Measurements from ENCODE around the gene GADL1. TPM values are rescaled to one million over a fixed set of nuclear protein-coding genes. Genes with fewer than 3 reads are reported as not detected.

Gene GADL1
- total RNA-seq, 1 donor from 2014 or later = not detected

- Histone ChIP-seq H3K9me3 (no peaks in the 10 kb centered on the region), H3K27me3 (no peaks in the 10 kb centered on the region), H3K4me3 (no peak overlapping the region), H3K27ac (peak overlapping the region; percentile 76), H3K4me1 (peaks cover 71% of the 10 kb centered on the region), H3K36me3 (peaks cover 54% of the 10 kb centered on the region)
- intact Hi-C loops (cut with DNase I) = no loop called here
- TF ChIP-seq CTCF (IDR thresholded peaks at IDR 0.05) = no peak
- DNase-seq (no peak), ATAC-seq (peak; percentile 13)
These were observed 211.9 kb downstream of the GADL1 start for GRCh38 chr3:30682434-30683155.

DNA sequence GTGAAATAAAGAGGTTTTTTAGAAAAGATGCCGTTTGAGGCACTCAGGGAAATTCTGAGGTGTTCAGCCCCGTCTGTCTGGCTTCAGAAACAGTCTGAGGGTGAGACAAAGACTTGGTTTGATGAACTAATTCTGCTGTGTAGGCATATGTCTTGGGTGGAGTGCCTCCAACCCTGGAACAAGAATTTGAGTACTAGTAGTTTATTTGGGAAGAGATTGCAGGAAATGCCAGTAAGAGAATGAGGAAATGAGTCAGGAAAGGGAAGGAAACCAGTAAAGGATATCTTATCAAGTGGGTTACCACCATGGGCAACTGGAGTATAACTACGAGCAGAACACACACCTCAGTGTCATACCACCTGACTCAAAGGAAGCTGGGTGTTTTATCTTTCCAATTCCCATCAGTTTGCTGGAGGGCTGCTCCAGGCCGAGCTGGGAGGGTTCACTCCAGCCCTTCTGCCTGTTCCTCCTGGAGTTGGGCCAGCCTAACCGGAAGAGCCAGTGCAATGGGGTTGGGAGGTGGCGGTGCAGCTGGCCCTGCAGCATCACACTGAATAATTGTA, 212.7 kb downstream of the GADL1 start:
- Histone ChIP-seq H3K27ac (peak overlapping the region; percentile 76), H3K4me3 (no peak overlapping the region), H3K36me3 (peaks cover 57% of the 10 kb centered on the region), H3K9me3 (no peaks in the 10 kb centered on the region), H3K27me3 (no peaks in the 10 kb centered on the region), H3K4me1 (peaks cover 71% of the 10 kb centered on the region)
- TF ChIP-seq CTCF (IDR thresholded peaks at IDR 0.05) = no peak
- DNase-seq = no peak
- ATAC-seq = peak; percentile 70
- intact Hi-C loops (cut with DNase I) = no loop called here

GRCh38 chr3:30680789-30681648, 213.4 kb downstream of the GADL1 start:
- no peak for TF ChIP-seq CTCF (IDR thresholded peaks at IDR 0.05)
- Histone ChIP-seq H3K4me1 (peaks cover 70% of the 10 kb centered on the region), H3K27me3 (no peaks in the 10 kb centered on the region), H3K4me3 (no peak overlapping the region), H3K27ac (peak overlapping the region; percentile 76), H3K36me3 (peaks cover 61% of the 10 kb centered on the region), H3K9me3 (no peaks in the 10 kb centered on the region)
- ATAC-seq (no peak), DNase-seq (no peak)
- intact Hi-C loops (cut with DNase I) = no loop called here

- DNase-seq (no peak), ATAC-seq (no peak)
- intact Hi-C loops (cut with DNase I) = no loop called here
- peaks cover 73% of the 10 kb centered on the region for H3K36me3 ChIP-seq
- H3K9me3 ChIP-seq = no peaks in the 10 kb centered on the region
- peaks cover 60% of the 10 kb centered on the region for H3K4me1 ChIP-seq
- peak overlapping the region; percentile 37 for H3K27ac ChIP-seq
- no peak overlapping the region for H3K4me3 ChIP-seq
- H3K27me3 ChIP-seq = no peaks in the 10 kb centered on the region
- TF ChIP-seq CTCF (IDR thresholded peaks at IDR 0.05) = no peak
These were observed 215.4 kb downstream of the GADL1 start for GRCh38 chr3:30679045-30679444.

- Histone ChIP-seq H3K4me3 (no peak overlapping the region), H3K9me3 (no peaks in the 10 kb centered on the region), H3K27me3 (no peaks in the 10 kb centered on the region), H3K27ac (peak overlapping the region; percentile 58), H3K4me1 (peaks cover 58% of the 10 kb centered on the region), H3K36me3 (peaks cover 85% of the 10 kb centered on the region)
- intact Hi-C loops (cut with DNase I) = no loop called here
- no peak for TF ChIP-seq CTCF (IDR thresholded peaks at IDR 0.05)
- ATAC-seq (no peak), DNase-seq (no peak)
These were observed 217.1 kb downstream of the GADL1 start for GRCh38 chr3:30677347-30677685.
